ENCODE data around the gene COL4A2. TPM values are rescaled to one million over a fixed set of nuclear protein-coding genes. Genes with fewer than 3 reads are reported as not detected.

Gene COL4A2
- total RNA-seq, 4 donors from 2014 or later: 43.0 to 72.7 (median 53.5) TPM

- no peak for TF ChIP-seq EP300 (IDR thresholded peaks at IDR 0.05)
- no peak for TF ChIP-seq POLR2A (IDR thresholded peaks at IDR 0.05)
- TF ChIP-seq POLR2AphosphoS5 (IDR thresholded peaks at IDR 0.05): no peak
- TF ChIP-seq CTCF (IDR thresholded peaks at IDR 0.05): no peak
- no peak overlapping the region for H3K4me3 ChIP-seq
- no peaks in the 10 kb centered on the region for H3K27me3 ChIP-seq
- peaks cover 20% of the 10 kb centered on the region for H3K4me1 ChIP-seq
- peak overlapping the region; percentile 18 for H3K27ac ChIP-seq
- peaks cover 3% of the 10 kb centered on the region for H3K36me3 ChIP-seq
- H3K9me3 ChIP-seq: no peaks in the 10 kb centered on the region
- no peak for DNase-seq (ENCODE audit: low spot score in 2 of 2)
- WGBS: 91% methylated on average over 15 of the region's 16 CpGs
These were observed 248.6 kb downstream of the COL4A2 start for GRCh38 chr13:110555601-110556223.

GRCh38 chr13:110556224-110556606 is 249.1 kb downstream of the COL4A2 start:
- H3K27me3 ChIP-seq: no peaks in the 10 kb centered on the region
- peaks cover 25% of the 10 kb centered on the region for H3K4me1 ChIP-seq
- H3K9me3 ChIP-seq: no peaks in the 10 kb centered on the region
- H3K36me3 ChIP-seq: peaks cover 3% of the 10 kb centered on the region
- WGBS: 69% methylated on average over 1 of the region's 1 CpG
- DNase-seq (ENCODE audit: low spot score in 2 of 2): no peak
- H3K4me3 ChIP-seq: no peak overlapping the region
- peak overlapping the region; percentile 18 for H3K27ac ChIP-seq
- no peak for TF ChIP-seq EP300 (IDR thresholded peaks at IDR 0.05)
- no peak for TF ChIP-seq CTCF (IDR thresholded peaks at IDR 0.05)
- TF ChIP-seq POLR2AphosphoS5 (IDR thresholded peaks at IDR 0.05): no peak
- no peak for TF ChIP-seq POLR2A (IDR thresholded peaks at IDR 0.05)

- 91% methylated on average over 5 of the region's 5 CpGs for WGBS
- Histone ChIP-seq H3K4me3 (no peak overlapping the region), H3K36me3 (peaks cover 3% of the 10 kb centered on the region), H3K4me1 (peaks cover 27% of the 10 kb centered on the region), H3K27ac (no peak overlapping the region), H3K9me3 (no peaks in the 10 kb centered on the region), H3K27me3 (no peaks in the 10 kb centered on the region)
- no peak for DNase-seq (ENCODE audit: low spot score in 2 of 2)
- TF ChIP-seq POLR2A (IDR thresholded peaks at IDR 0.05) (no peak), POLR2AphosphoS5 (IDR thresholded peaks at IDR 0.05) (no peak), EP300 (IDR thresholded peaks at IDR 0.05) (no peak), CTCF (IDR thresholded peaks at IDR 0.05) (no peak)
These were observed 250.0 kb downstream of the COL4A2 start for GRCh38 chr13:110557082-110557481.

- 95% methylated on average over 23 of the region's 23 CpGs for WGBS
- Histone ChIP-seq H3K27me3 (no peaks in the 10 kb centered on the region), H3K27ac (no peak overlapping the region), H3K4me3 (no peak overlapping the region), H3K4me1 (peaks cover 31% of the 10 kb centered on the region), H3K9me3 (no peaks in the 10 kb centered on the region), H3K36me3 (peaks cover 3% of the 10 kb centered on the region)
- no peak for TF ChIP-seq POLR2AphosphoS5 (IDR thresholded peaks at IDR 0.05)
- no peak for TF ChIP-seq EP300 (IDR thresholded peaks at IDR 0.05)
- TF ChIP-seq POLR2A (IDR thresholded peaks at IDR 0.05): no peak
- TF ChIP-seq CTCF (IDR thresholded peaks at IDR 0.05): no peak
- no peak for DNase-seq (ENCODE audit: low spot score in 2 of 2)
These were observed 250.7 kb downstream of the COL4A2 start for GRCh38 chr13:110557610-110558305.

- Histone ChIP-seq H3K9me3 (no peaks in the 10 kb centered on the region), H3K4me3 (peak overlapping the region; percentile 83), H3K36me3 (peaks cover 3% of the 10 kb centered on the region), H3K27ac (peak overlapping the region; percentile 26), H3K27me3 (no peaks in the 10 kb centered on the region), H3K4me1 (peaks cover 32% of the 10 kb centered on the region)
- DNase-seq (ENCODE audit: low spot score in 2 of 2): no peak
- no peak for TF ChIP-seq CTCF (IDR thresholded peaks at IDR 0.05)
- TF ChIP-seq EP300 (IDR thresholded peaks at IDR 0.05): no peak
- no peak for TF ChIP-seq POLR2A (IDR thresholded peaks at IDR 0.05)
- no peak for TF ChIP-seq POLR2AphosphoS5 (IDR thresholded peaks at IDR 0.05)
- 52% methylated on average over 9 of the region's 15 CpGs for WGBS
These were observed 252.4 kb downstream of the COL4A2 start for GRCh38 chr13:110559429-110559943.

Data from suprapubic skin (tissue), 4 donors.